ENCODE data around the gene XXYLT1. TPM values are rescaled to one million over a fixed set of nuclear protein-coding genes. Genes with fewer than 3 reads are reported as not detected.

The XXYLT1 gene
- total and polyA plus RNA-seq, 2 of the 8 experiments (the other 6 are each of a cell fraction or from before 2014, with no cell fraction given): 18.9 to 23.8 TPM

DNA sequence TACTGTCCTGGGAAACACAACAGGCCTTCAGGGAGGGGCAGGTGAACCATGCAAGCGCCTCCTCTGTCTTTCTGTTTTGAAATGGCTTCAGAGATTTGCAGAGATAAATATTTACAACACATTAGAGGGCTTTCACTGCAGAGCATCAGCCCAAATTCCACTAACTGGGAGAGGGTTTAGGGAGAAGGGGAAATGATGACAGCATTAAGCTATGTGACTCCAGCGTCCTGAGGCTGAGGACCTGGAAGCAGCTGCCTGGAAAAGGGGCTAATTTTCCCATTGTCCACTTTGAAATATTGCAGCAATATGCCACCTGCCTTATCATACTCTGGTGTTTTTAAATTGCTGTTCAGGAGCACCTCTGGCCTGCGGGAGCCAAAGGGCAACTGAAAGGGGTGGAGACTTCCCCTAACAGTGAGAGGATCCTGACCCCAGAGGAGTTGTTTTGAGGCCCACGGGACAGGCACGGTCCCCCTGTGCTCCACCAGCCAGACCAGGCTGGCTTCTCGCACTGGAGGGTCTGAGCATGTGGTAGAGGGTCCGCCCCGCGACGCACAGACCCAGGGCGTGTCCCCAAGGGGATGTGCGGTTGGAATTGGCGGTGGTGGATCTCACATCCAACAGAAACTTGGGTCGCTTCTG, 110.6 kb downstream of the XXYLT1 start (continued):
- TF ChIP-seq SIX5 (IDR thresholded peaks at IDR 0.05; ENCODE audit: low read depth, low read length) (no peak), RFX5 (IDR thresholded peaks at IDR 0.05; ENCODE audit: borderline replicate concordance, low read depth, low read length) (no peak)
